Keratinocyte (primary cell): Measurements from ENCODE around the gene RIN3. TPM values are rescaled to one million over a fixed set of nuclear protein-coding genes. Genes with fewer than 3 reads are reported as not detected.

Experiments
- DNase-seq: peaks from one replicate; pipeline ENCODE4 v3.0.0-alpha.2; 2011; ENCODE audit warnings: low read depth, missing footprints, low spot score
- FAIRE-seq: peaks from 2 replicates; lab custom pipeline; 2011; peaks lifted over from hg19 to GRCh38; lab: Jason Lieb, UNC
- H2AFZ ChIP-seq: 2 replicates; pipeline ENCODE4 v1.6.0; 2012; ENCODE audit warnings: low read length, control low read depth, inconsistent platforms; ENCODE audit not compliant: control insufficient read depth
- H3K27ac ChIP-seq: 2 replicates; pipeline ENCODE4 v1.5.1; 2011; ENCODE audit warnings: low read length; ENCODE audit not compliant: control insufficient read depth, insufficient read depth
- H3K27me3 ChIP-seq: 3 replicates; pipeline ENCODE4 v1.6.0; 2011; ENCODE audit warnings: low read length; ENCODE audit not compliant: control insufficient read depth, insufficient read depth; ENCODE audit errors: extremely low read depth
- H3K36me3 ChIP-seq, 2 experiments: 2 replicates in 1 of 2; 3 replicates in 1 of 2; pipeline ENCODE4 v1.5.1; 2011; ENCODE audit warnings: low read length in 2 of 2, mild to moderate bottlenecking in 1 of 2; ENCODE audit not compliant: control insufficient read depth in 2 of 2, insufficient read depth in 2 of 2; ENCODE audit errors: extremely low read depth in 1 of 2
- H3K4me1 ChIP-seq: 3 replicates; pipeline ENCODE4 v1.5.1; 2011; ENCODE audit warnings: low read length; ENCODE audit not compliant: control insufficient read depth, insufficient read depth; ENCODE audit errors: extremely low read depth
- H3K4me2 ChIP-seq: 3 replicates; pipeline ENCODE4 v1.6.0; 2011; ENCODE audit warnings: low read depth, low read length; ENCODE audit not compliant: control insufficient read depth, insufficient read depth; ENCODE audit errors: extremely low read depth
- H3K4me3 ChIP-seq, 3 experiments: fragments of 200-600 bp in 1 of 3; sonication (generic) in 1 of 3; 2 replicates in 2 of 3; 3 replicates in 1 of 3; pipeline ENCODE4 v1.5.1; 2011 to 2016; ENCODE audit warnings: low read length in 3 of 3, mild to moderate bottlenecking in 3 of 3, control low read depth in 2 of 3, inconsistent platforms in 1 of 3, low read depth in 1 of 3, mixed read lengths in 1 of 3, mixed run types in 1 of 3, moderate library complexity in 1 of 3; ENCODE audit not compliant: control insufficient read depth in 2 of 3, insufficient read depth in 2 of 3; ENCODE audit errors: extremely low read depth in 1 of 3
- H3K79me2 ChIP-seq: 2 replicates; pipeline ENCODE4 v1.6.0; 2012; ENCODE audit warnings: low read length; ENCODE audit not compliant: control insufficient read depth, insufficient read depth
- H3K9ac ChIP-seq: 3 replicates; pipeline ENCODE4 v1.6.0; 2011; ENCODE audit warnings: low read length; ENCODE audit not compliant: control insufficient read depth, insufficient read depth; ENCODE audit errors: extremely low read depth
- H3K9me1 ChIP-seq: 3 replicates; pipeline ENCODE4 v1.6.0; 2011; ENCODE audit warnings: low read length; ENCODE audit not compliant: control insufficient read depth, insufficient read depth; ENCODE audit errors: extremely low read depth
- H3K9me3 ChIP-seq: 2 replicates; pipeline ENCODE4 v1.5.1; 2012; ENCODE audit warnings: low read depth, low read length; ENCODE audit not compliant: control insufficient read depth
- H4K20me1 ChIP-seq: 3 replicates; pipeline ENCODE4 v1.6.0; 2011; ENCODE audit warnings: low read length; ENCODE audit not compliant: control insufficient read depth, insufficient read depth; ENCODE audit errors: extremely low read depth
- CTCF ChIP-seq, 3 experiments: IDR thresholded peaks in 1 of 3; conservative IDR thresholded peaks in 1 of 3; optimal IDR thresholded peaks in 1 of 3; 2 replicates in 2 of 3; 3 replicates in 1 of 3; pipeline versions ENCODE3 to v1.5.1; 2011; ENCODE audit warnings: low read length in 3 of 3, mild to moderate bottlenecking in 3 of 3, moderate library complexity in 2 of 3, control low read depth in 1 of 3, inconsistent platforms in 1 of 3; ENCODE audit not compliant: insufficient read depth in 2 of 3; ENCODE audit errors: extremely low read depth in 1 of 3
- EZH2 ChIP-seq: IDR thresholded peaks from one replicate; pipeline ENCODE4 v1.6.1; 2012; ENCODE audit warnings: inconsistent platforms, mild to moderate bottlenecking, low read length, moderate library complexity
- dilution Hi-C: fragments of 300-500 bp; cut with MboI; formaldehyde crosslinking; loops from one replicate; pipeline ENCODE4 v1.7.0; 2020; ENCODE audit warnings: low sequenced_read_pairs; ENCODE audit not compliant: extremely low pct_ligation_motif_present
- polyA plus RNA-seq, 5 experiments: library from polyadenylated mRNA; depleted of rRNA in 3 of 5; stranded (reverse) in 3 of 5; stranded (forward) in 1 of 5; unstranded in 1 of 5; fragments of >200 nt; gene quantifications; 1 replicate in 1 of 5; 2 replicates in 3 of 5; 3 replicates in 1 of 5; pipeline versions ENCODE4 v1.2.1 to v1.2.3, GENCODE V29; 2011 to 2012; ENCODE audit warnings: missing spikeins in 2 of 5, low read depth in 1 of 5, low replicate concordance in 1 of 5

The RIN3 gene
- polyA plus RNA-seq, 1 donor (not counting 4 experiments of a cell fraction or from before 2014, with no cell fraction given) = 1.2 TPM

- FAIRE-seq (no peak), DNase-seq (no peak)
- dilution Hi-C loops = no loop called here
- H3K9me1 ChIP-seq = no peaks in the 10 kb centered on the region
- no peaks in the 10 kb centered on the region for H3K4me1 ChIP-seq
- H3K4me2 ChIP-seq = no peak overlapping the region
- no peaks in the 10 kb centered on the region for H3K36me3 ChIP-seq
- peaks cover 7% of the 10 kb centered on the region for H3K27me3 ChIP-seq
- H3K4me3 ChIP-seq = no peak overlapping the region
- no peak for TF ChIP-seq EZH2
- peak in 2 of 3 experiments; percentile 12 to 24 for TF ChIP-seq CTCF (optimal IDR thresholded peaks at IDR 0.05 in 1 of 3, IDR thresholded peaks at IDR 0.05 in 1 of 3, conservative IDR thresholded peaks at IDR 0.05 in 1 of 3; ENCODE audit: extremely low read depth in 1 of 3, insufficient read depth in 2 of 3, low read length in 3 of 3)
- H3K9me3 ChIP-seq = no peaks in the 10 kb centered on the region
- no peak overlapping the region for H3K27ac ChIP-seq
- H2AFZ ChIP-seq = no peak overlapping the region
- no peaks in the 10 kb centered on the region for H4K20me1 ChIP-seq
- H3K79me2 ChIP-seq = no peaks in the 10 kb centered on the region
- H3K9ac ChIP-seq = no peak overlapping the region
These were observed 32.2 kb upstream of the RIN3 start for GRCh38 chr14:92481386-92481785.

- H3K36me3 ChIP-seq = no peaks in the 10 kb centered on the region
- H2AFZ ChIP-seq = no peak overlapping the region
- H3K9ac ChIP-seq = no peak overlapping the region
- H3K4me2 ChIP-seq = no peak overlapping the region
- dilution Hi-C loops = no loop called here
- H3K27me3 ChIP-seq = peaks cover 7% of the 10 kb centered on the region
- H3K79me2 ChIP-seq = no peaks in the 10 kb centered on the region
- no peak for TF ChIP-seq EZH2
- TF ChIP-seq CTCF (optimal IDR thresholded peaks at IDR 0.05 in 1 of 3, IDR thresholded peaks at IDR 0.05 in 1 of 3, conservative IDR thresholded peaks at IDR 0.05 in 1 of 3; ENCODE audit: extremely low read depth in 1 of 3, insufficient read depth in 2 of 3, low read length in 3 of 3) = no peak
- H3K9me3 ChIP-seq = no peaks in the 10 kb centered on the region
- FAIRE-seq (no peak), DNase-seq (no peak)
- H3K27ac ChIP-seq = no peak overlapping the region
- H3K9me1 ChIP-seq = no peaks in the 10 kb centered on the region
- H3K4me1 ChIP-seq = no peaks in the 10 kb centered on the region
- no peaks in the 10 kb centered on the region for H4K20me1 ChIP-seq
- H3K4me3 ChIP-seq = no peak overlapping the region
These were observed 31.6 kb upstream of the RIN3 start for GRCh38 chr14:92481811-92482555.
